ENCODE data around the gene SGMS2.
"Not testable (repeated sequence)": the region's sequence is repeated elsewhere in the genome, so short reads cannot be mapped to it uniquely, and the experiment has no call there.

DNA sequence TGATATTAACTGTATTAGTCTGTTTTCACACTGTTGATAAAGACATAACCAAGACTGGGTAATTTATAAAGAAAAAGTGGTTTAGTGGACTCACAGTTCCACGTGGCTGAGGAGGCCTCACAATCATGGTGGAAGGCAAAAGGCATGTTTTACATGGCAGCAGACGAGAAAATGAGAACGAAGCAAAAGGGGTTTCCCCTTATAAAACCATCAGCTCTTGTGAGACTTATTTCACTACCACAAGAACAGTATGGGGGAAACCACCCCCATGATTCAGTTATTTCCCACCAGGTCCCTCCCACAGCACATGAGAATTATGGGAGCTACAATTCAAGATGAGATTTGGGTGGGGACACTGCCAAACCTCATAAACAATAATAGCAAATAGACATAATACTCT, 80.3 kb downstream of the SGMS2 start:
- TF ChIP-seq, protein P1, sequence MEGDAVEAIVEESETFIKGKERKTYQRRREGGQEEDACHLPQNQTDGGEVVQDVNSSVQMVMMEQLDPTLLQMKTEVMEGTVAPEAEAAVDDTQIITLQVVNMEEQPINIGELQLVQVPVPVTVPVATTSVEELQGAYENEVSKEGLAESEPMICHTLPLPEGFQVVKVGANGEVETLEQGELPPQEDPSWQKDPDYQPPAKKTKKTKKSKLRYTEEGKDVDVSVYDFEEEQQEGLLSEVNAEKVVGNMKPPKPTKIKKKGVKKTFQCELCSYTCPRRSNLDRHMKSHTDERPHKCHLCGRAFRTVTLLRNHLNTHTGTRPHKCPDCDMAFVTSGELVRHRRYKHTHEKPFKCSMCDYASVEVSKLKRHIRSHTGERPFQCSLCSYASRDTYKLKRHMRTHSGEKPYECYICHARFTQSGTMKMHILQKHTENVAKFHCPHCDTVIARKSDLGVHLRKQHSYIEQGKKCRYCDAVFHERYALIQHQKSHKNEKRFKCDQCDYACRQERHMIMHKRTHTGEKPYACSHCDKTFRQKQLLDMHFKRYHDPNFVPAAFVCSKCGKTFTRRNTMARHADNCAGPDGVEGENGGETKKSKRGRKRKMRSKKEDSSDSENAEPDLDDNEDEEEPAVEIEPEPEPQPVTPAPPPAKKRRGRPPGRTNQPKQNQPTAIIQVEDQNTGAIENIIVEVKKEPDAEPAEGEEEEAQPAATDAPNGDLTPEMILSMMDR (IDR thresholded peaks at IDR 0.05): not testable (repeated sequence)
- not testable (repeated sequence) for TF ChIP-seq ZFX (IDR thresholded peaks at IDR 0.05; ENCODE audit: borderline replicate concordance)
